SH-SY5Y (cell line): ENCODE data around the gene PDZRN3.

ENCODE experiments used
- GATA2 ChIP-seq: IDR thresholded peaks from 2 replicates; pipeline ENCODE4 v1.6.1; 2011; ENCODE audit warnings: mild to moderate bottlenecking, low read depth, low read length
- GATA3 ChIP-seq: IDR thresholded peaks from 2 replicates; pipeline ENCODE4 v1.6.1; 2011; ENCODE audit warnings: low read depth, mild to moderate bottlenecking, low read length, moderate library complexity

The PDZRN3 gene

DNA sequence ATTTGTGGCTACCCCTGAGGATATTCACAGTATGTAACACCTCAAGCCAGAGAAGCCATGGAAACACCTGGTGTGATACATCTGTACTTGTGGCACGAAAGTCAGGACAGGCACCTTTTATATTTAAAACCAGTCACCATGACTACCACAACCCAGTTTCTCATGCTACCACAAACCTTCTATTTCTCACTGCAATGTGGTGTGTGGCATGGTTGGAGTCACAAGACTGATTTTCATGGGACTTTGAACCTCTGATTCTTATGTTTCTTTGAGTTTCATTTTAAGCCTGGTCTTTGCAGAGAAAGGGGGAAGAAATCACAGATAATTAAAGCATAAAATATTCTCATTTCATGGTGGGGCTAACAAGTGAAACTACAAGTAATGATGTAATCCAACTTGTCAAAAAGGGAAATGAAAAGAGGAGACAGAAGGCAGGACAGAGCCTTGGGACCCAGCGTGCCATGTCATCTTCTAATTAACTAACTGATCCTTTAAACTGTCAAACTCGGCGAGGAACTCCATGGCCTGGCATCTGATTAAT lies 175.9 kb downstream of the PDZRN3 start:
- TF ChIP-seq GATA3, result no peak
- no peak for TF ChIP-seq GATA2

DNA sequence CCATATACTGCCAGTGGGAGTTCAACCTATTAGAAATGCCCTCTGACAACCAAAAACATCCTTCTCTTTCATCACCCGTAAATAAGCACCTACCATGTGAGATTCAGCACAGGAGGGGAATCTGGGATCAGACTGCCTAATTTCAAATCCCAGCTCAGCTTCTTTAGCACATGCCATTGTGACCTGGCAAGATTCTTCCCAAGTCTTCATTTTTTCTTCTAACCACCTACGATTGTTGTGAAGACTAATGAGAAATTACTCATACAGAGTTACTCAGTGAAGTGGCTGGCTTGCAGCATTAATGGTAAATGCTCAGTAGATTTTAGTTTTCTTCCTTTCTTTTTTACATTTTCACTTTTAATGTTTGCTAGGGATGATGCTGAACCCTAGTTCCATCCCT lies 176.7 kb downstream of the PDZRN3 start:
- TF ChIP-seq GATA2 (no peak), GATA3 (no peak)

DNA sequence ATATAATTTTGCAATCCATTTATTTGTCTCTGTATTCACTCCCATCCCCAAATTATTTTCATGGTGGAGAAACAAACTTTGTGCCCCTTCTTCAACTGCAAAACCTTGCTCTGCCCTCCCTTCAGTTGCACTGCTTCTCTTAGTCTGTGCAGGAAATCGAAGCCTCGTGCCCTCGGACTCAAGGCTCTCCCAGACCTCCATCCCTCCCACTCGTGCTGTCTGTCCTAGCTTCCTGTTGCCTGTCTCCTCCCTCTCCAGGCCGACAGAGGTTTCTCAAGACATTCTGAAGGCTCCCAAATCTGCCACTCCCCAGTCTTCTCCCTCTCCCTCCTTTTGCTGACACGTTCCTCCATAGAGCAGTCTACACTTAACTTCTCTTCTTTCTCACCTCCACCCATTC lies 177.6 kb downstream of the PDZRN3 start:
- no peak for TF ChIP-seq GATA3
- TF ChIP-seq GATA2, result no peak

DNA sequence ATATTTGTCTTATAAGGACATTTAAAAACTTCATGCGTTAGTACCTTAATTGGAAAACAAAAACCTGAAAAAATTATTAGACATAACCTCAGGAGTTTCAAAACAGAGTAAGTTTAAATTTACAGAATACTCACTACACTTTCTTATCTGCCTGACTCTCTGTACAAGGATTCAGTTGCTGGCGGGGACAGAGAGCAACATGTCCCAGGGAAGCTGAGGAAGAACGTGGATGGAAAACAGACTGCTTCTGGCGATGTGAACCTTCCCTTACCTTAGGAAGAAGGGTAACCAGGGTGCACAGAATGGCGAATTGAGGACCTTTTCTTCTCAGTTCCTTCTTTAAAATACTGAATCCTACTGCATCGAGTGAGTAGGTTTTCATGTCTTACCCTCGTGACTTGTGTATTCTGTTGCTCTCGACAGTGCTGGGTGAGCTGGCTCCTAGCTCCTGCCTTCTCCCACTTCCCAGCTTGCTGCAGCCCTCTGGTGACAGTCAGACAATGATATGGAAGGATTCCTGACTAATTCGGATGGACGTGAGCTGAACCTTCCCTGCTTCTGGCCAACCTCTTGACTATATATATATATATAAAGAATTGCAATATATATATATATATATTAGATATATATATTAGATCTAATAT lies 178.2 kb downstream of the PDZRN3 start:
- TF ChIP-seq GATA3, result no peak

GRCh38 chr3:73442886-73443285 lies 181.9 kb downstream of the PDZRN3 start:
- TF ChIP-seq GATA3 (no peak), GATA2 (no peak)

- TF ChIP-seq GATA2 (no peak), GATA3 (no peak)
Measured at GRCh38 chr3:73442152-73442551, 182.6 kb downstream of the PDZRN3 start.

DNA sequence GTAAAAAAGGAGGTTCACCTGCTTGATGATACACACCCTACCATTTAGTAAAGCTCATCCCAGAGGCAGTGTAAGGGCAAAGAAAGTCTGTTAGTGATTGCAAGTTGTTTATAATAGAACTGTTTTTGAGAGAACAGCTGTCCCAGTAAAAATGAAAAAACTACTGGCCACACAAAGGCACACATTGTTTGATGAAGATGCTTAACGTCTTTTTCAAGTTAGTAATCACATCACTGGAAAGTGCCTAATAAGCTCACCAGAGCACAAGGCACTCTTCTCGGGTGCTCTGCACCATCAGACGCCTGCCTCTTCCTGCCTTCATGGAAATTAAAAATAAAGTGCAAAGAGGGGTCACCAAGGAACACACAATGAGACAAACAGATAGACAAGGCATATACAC lies 186.9 kb downstream of the PDZRN3 start:
- TF ChIP-seq GATA2, result no peak
- TF ChIP-seq GATA3, result no peak

GRCh38 chr3:73435055-73435454 lies 189.7 kb downstream of the PDZRN3 start:
- TF ChIP-seq GATA2 (no peak), GATA3 (no peak)

DNA sequence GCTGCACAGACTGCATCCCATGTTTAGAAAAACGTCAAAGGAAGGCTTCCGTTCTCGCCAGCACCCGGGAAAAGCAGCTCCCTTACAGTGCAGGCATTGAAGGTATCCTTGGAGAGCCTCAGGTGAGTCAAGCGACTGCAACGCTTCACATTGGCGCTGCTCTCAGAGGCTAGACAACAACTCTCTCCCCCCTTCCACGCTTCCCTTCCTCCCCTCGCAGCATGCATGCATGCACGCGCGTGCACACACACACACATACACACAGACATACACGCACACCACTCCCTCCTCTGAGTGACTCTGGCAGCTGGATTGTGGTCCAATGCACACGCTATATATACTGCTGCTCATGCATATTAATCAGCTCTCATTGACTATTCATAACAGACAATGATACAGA lies 191.1 kb downstream of the PDZRN3 start:
- no peak for TF ChIP-seq GATA3
- TF ChIP-seq GATA2, result no peak

DNA sequence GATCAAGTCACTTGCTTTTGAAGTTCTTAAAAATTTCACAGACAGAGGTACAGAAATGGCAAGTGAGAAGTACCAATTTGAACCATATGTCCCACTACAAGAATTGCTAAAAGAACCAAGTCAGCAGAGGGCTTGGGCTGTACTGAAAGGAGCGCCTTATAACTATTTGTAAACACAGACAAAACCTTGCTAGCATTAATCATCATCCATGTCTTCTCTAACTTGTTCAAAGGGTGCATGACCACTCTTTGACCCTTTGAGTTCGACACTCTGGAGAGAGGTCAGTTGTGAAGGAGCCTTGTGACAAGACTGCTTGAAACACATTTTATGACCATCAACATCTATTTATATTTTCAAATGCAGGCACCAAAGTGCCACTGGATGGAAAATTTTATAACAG lies 191.7 kb downstream of the PDZRN3 start:
- TF ChIP-seq GATA2 (no peak), GATA3 (no peak)

GRCh38 chr3:73432706-73433032 lies 192.1 kb downstream of the PDZRN3 start:
- TF ChIP-seq GATA2 (no peak), GATA3 (no peak)

GRCh38 chr3:73432023-73432705 lies 192.6 kb downstream of the PDZRN3 start:
- TF ChIP-seq GATA3 (no peak), GATA2 (no peak)

DNA sequence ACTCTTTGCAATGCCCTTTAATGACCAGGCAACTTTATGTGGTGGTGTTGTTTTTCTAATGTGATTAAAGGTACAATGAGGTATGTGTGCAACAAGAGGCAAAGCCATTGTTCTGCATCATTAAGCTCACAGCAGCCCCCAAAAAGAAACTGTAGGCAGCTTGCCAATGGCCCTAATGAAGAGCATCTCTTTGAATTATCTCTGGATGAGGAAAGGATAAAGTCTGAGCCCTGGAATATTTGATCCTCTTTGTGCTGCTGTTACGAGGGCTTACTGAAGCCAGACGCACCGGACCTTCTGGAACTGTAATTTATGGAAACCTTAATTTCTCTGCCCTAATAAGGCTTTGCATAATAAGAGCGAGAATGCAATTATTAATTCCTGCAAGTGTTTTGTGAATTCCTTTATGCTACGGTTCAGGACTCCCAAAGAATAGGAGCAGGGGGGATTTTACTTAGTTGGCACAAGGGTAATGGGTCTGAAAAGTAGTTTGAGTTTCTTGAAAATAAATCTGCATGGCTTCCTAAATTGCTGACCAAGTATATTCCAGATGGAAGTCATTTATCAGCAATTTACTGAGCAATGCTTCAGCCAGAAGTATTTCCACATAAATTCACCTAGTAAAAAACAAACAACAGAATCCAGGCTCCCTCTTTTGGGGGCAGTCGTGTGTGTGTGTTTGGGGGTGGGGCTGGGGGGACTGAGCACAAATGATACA lies 193.4 kb downstream of the PDZRN3 start:
- TF ChIP-seq GATA2 (peak; percentile 64), GATA3 (0 out of 2 replicates have a peak, but pooled peaks have one; percentile 31)

DNA sequence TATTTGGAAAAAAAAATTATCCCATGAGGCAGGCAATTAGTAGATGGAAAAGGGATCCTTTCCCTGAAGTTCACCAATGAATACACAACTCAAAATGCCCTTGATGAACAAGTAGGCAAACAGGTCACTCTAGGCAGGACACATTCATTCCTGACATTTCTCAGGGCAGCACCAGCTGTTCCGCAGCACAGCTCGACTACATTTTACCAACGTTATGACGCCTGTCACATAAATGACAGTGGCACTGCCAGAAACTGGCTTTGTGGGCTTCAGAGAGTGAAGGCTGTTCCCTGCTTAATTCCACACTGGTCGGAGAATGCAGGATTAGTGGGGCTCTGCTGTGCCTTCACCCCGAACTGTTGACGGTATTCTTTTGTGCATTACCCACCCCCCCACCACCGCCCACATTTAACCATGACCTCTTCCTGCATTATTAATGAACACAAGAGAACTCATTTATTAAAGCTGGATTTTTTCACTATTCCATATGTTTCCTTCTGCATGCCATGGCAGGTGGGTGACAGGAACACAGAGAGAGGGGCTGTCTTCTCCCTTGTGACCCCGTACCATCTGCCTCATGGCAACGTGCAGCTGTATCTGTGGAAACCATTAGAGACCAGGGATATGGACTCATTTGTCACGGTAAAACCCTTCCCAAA lies 197.6 kb downstream of the PDZRN3 start:
- no peak for TF ChIP-seq GATA2
- TF ChIP-seq GATA3, result no peak
